Subcutaneous preadipocyte (primary cell): Measurements from ENCODE around the gene PHAF1. TPM values are rescaled to one million over a fixed set of nuclear protein-coding genes. Genes with fewer than 3 reads are reported as not detected.

ENCODE experiments used
- total RNA-seq: library from RNA; depleted of rRNA; stranded (reverse); fragments of >200 nt; gene quantifications from 2 replicates; pipeline ENCODE4 v1.2.3, GENCODE V29; 2012

Gene PHAF1
- 11.4 and 14.9 TPM in 2 replicates for total RNA-seq

GRCh38 chr16:67109407-67110135 lies at the start of gene PHAF1:
PHAF1 (plus strand) TSS chr16:67109941; CDS start chr16:67110176, 235 bp downstream.

GRCh38 chr16:67150833-67151396 lies 41.2 kb downstream of the PHAF1 start, which contains the start of gene B3GNT9:
B3GNT9 (minus strand) TSS chr16:67150998; CDS start chr16:67150485, 513 bp downstream.

DNA sequence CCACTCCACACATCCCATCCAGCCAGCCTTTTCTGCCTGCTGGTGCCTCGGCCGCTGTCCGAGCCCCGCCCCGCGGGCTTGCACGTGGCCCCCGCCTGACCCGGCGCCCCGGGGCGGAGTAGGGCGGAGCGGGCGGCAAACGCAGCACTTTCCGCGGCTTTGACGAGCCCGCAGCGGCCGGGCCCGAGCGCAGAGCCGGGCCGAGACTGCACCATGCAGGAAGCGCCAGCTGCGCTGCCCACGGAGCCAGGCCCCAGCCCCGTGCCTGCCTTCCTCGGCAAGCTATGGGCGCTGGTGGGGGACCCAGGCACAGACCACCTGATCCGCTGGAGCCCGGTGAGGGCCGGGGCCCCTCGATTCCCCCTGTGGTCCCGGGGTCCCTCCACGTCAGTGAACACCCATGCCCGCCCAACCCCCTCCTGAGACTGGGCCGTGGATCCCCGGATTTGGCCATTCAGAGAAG lies 54.9 kb downstream of the PHAF1 start, which contains the start of gene HSF4:
TSS of gene HSF4 (plus strand) at position 147 of the 463 bp plus-strand sequence. CDS start at position 214, 67 bp downstream.

GRCh38 chr16:67170168-67170948 lies 60.6 kb downstream of the PHAF1 start, which contains the start of gene NOL3:
NOL3 (plus strand) TSS chr16:67170538.

GRCh38 chr16:67183627-67184452 lies 74.1 kb downstream of the PHAF1 start, which contains the start of gene MATCAP1:
MATCAP1 (minus strand) TSS chr16:67183963; CDS start chr16:67180610, 3,353 bp downstream.

GRCh38 chr16:67190041-67190440 lies 80.3 kb downstream of the PHAF1 start, which contains the start of gene EXOC3L1:
EXOC3L1 (minus strand) TSS chr16:67190136; CDS start chr16:67189676, 460 bp downstream.

GRCh38 chr16:67191995-67192681 lies 82.4 kb downstream of the PHAF1 start, which contains the start of gene E2F4:
E2F4 (plus strand) TSS chr16:67192155; CDS start chr16:67192228, 73 bp downstream.

Other genes starting within 250 kb of the PHAF1 start
- gene PDP2, start 229.4 kb upstream of the PHAF1 start, total RNA-seq: 8.8 and 14.3 TPM in 2 replicates
- not detected in 2 replicates for gene CDH16, start 191.1 kb upstream of the PHAF1 start, total RNA-seq
- 0.98 and 1.5 TPM in 2 replicates for gene RRAD, start 184.4 kb upstream of the PHAF1 start, total RNA-seq
- gene CIAO2B, start 175.5 kb upstream of the PHAF1 start, total RNA-seq: 92.9 and 125 TPM in 2 replicates
- 34.2 and 39.3 TPM in 2 replicates for gene CES2, start 174.4 kb upstream of the PHAF1 start, total RNA-seq
- under 0.01 TPM in 2 replicates for gene CES3, start 148.7 kb upstream of the PHAF1 start, total RNA-seq
- 1.1 and 1.4 TPM in 2 replicates for gene CES4A, start 121.4 kb upstream of the PHAF1 start, total RNA-seq
- gene CBFB, start 80.8 kb upstream of the PHAF1 start, total RNA-seq: 49.2 and 85.2 TPM in 2 replicates
- gene B3GNT9, start 41.1 kb downstream of the PHAF1 start, total RNA-seq: 15.4 and 23.1 TPM in 2 replicates
- 12.1 and 14.7 TPM in 2 replicates for gene TRADD, start 50.0 kb downstream of the PHAF1 start, total RNA-seq
- gene FBXL8, start 50.0 kb downstream of the PHAF1 start, total RNA-seq: 10.8 and 19.5 TPM in 2 replicates
- gene HSF4, start 54.8 kb downstream of the PHAF1 start, total RNA-seq: 2.7 and 6.2 TPM in 2 replicates
- 5.9 and 7.3 TPM in 2 replicates for gene NOL3, start 60.6 kb downstream of the PHAF1 start, total RNA-seq
- gene MATCAP1, start 74.0 kb downstream of the PHAF1 start, total RNA-seq: 12.9 and 17.8 TPM in 2 replicates
- not detected in 2 replicates for gene EXOC3L1, start 80.2 kb downstream of the PHAF1 start, total RNA-seq
- 68.3 and 88.0 TPM in 2 replicates for gene E2F4, start 82.2 kb downstream of the PHAF1 start, total RNA-seq
- 0.37 and 0.59 TPM in 2 replicates for gene ELMO3, start 89.2 kb downstream of the PHAF1 start, total RNA-seq
- gene TMEM208, start 117.2 kb downstream of the PHAF1 start, total RNA-seq: 17.8 and 25.4 TPM in 2 replicates
- gene FHOD1, start 137.5 kb downstream of the PHAF1 start, total RNA-seq: 31.6 and 50.6 TPM in 2 replicates
- gene SLC9A5, start 139.0 kb downstream of the PHAF1 start, total RNA-seq: 1.1 and 2.5 TPM in 2 replicates
- 63.2 and 69.0 TPM in 2 replicates for gene PLEKHG4, start 169.6 kb downstream of the PHAF1 start, total RNA-seq
- gene KCTD19, start 216.8 kb downstream of the PHAF1 start, total RNA-seq: not detected in 2 replicates
- gene LRRC36, start 216.9 kb downstream of the PHAF1 start, total RNA-seq: not detected in 2 replicates